NCI-H2227 treated with DMSO at 0.1 percent for 48 hours (cell line): ENCODE measurements around the gene ASB18.

Source experiments
- DNase-seq: peaks from one replicate; lab custom pipeline; 2025; lab: John Stamatoyannopoulos, UW

ASB18 gene

DNA sequence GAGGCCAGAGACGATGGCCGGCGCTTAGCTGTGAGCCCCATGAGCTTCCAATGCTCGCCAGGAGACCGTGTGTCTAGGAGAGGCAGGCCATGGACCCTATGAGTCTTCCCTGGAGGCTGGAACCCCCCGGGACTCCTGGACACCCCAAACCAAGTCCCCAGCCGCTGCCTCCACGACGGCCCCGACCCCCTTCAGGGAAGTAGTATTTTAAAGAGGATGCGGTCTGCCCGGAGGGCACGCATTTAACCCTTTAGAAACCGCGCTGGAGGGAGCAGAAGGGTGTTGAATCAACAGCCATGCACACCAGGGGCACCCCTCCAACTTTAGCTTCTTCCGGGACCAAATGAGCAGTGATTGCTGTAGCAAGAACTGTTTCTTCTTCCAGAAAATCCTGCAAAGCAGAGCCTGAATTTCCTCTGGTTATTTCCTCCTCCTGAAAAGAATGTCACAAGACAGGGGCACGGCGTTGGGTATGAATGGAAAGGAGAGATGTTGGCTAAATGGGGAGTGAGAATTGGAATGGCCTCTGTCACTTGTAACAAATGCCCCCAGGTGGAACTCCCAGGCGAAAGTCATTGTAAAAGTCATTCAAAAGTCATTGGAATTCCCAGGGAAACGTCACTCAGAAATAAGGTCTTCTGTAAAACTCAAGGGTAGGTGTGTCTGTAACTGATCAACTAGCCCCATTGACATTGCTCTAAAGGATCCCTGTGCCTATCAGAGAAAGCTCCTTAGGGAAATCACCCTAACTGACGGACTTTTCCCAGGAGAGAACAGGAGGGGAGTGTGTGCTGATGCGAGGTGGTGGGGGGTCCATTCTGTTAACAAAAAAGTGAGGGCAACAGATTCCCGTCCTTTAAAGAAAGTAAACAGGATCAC is 90.2 kb downstream of the ASB18 start:
- DNase-seq = no peak

DNA sequence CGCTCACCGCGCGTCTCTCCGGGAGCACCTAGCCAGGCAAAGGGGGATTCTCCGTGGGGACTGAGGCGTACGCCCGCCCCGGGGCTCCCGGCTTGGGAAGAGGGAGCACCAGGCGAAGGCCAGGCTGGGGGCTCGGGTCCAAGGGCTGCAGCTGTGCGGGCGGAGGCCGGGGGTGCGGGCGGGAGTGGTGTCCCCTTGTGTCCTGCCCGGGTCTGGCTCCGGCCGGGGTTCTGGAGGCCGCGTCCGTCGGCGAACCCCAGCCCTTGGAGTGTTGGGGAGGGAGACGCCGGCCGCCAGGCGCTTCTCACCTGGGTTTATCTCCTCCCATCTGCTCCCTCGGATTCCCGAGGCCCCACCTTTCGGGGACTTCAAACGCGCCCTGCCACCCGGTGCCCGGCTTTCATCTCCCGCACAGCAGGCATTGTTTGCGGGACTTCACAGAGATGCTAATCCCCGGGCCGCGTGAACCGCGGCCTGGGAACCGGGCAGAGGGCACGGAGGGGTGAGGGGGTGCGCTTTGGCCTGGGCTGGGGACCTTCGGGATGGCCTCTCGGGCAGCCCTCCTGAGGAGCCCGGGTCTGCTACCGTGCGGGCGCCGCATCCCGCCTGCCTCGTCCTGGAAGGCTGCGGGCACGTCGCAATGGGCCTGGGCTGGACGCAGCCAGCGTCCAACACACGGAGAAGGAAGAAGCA is 91.0 kb downstream of the ASB18 start:
- DNase-seq = no peak

DNA sequence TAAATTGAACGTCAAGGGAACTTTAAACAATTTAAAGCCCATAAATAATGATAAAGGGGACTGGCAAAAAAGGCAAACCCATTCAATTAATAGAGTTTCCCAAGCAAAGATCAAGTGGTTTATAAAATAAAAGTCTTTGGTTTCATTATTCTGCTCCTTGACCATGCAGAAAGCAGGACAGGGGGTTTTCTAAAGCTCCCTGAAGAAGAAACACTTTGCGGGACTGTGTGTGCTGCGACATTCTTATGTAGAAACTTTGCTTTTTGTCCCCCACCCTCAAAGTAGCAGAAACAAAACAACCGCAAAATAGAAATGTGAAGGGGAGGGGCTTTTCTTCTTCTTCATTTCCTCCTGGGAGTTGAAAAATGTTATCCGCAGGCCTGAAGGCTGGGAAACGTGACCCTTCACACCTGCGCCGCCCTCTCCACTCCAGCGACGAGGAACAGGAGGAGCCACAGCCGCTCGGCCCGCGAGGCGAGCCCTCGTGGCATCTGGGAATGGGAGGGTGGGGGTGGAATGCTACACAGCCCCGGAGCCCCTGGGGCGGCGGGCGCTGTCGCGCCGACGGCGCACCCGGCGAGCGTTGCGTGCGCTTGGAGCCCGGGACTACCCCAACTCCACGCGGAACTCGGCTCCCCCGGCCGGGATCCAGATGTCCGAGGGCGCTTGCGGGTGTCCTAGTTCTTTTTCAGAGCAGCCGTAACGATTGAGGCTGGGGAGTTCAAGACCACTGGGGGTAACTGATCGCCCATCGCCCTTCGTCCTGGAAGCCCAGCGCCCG is 91.8 kb downstream of the ASB18 start:
- DNase-seq = no peak

DNA sequence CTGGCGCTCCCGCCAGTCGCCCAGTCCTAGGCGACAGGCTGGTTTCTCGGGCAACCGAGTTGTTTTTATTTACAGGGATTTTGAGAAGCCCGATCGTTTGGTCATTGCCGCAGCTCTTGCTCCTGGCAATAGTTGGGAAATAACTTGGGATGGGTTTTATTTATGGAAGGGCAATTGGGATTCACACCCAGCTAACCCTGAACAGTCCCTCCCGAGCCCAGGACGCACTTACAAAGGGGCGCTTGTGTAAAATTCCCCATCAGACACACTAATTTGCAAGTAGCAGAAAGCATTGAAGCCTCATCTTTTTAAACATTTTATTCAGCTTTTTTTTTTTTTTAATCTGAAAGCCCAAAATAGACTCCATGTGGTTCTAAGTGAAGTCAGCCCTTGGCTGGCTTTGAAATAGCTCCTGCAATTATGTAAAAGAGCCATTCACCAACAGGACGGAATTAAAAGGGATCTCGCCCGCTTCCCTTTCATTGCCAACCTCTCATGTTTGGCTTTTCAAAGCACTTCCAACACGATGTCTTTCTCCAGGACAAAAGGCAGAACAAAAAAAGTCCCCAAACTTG is 92.4 kb downstream of the ASB18 start:
- no peak for DNase-seq

DNA sequence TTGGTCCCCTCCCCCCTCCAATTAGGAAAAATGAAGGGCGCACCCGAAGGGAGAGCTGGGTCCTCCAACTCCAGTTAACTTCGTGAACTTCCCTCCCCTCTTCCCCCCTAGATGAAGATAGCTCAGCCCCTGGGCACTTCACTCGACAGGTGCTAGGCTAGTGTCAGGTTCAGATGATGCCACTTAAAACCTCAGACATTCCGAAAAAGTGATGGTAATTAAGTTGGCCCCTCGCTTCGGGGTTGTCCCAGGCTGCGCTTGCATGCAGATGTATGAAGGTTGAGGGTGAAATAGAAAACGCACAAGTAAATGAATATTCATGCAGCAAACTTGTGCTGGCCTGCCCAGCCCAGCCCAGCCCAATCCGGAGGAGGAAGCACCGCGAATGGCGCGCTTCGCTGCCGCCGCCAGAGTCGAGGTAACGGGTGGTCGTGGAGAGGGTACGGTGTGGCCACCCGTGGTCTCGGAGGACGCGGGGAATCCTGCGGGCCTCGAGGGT is 93.0 kb downstream of the ASB18 start:
- no peak for DNase-seq

DNA sequence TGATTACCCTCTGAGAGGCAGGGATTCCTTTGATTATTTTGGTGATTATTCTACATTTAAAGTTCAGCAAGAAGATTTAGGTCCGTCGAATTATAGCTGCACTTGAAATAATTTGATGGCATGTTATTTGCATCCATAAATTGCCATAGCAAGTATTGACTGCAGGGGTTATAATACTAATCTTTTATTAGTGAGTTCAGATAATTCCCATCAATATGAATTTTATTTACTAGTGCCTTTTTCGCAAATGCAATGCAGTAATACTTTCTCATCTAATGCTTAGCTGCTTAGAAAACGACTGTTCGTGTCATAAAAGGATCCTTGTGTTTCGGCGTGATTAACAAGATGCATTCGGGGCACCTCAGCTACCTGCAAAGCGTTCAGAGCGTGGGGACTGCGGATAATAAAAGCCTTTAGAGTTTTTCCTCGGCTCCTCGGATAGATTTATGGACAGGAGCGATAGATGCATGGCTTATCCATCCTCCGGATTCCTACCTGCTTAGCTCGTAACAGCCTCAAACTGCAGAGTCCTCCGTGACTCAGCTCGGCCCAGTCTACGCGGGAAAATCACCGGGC is 93.5 kb downstream of the ASB18 start:
- DNase-seq = no peak

DNA sequence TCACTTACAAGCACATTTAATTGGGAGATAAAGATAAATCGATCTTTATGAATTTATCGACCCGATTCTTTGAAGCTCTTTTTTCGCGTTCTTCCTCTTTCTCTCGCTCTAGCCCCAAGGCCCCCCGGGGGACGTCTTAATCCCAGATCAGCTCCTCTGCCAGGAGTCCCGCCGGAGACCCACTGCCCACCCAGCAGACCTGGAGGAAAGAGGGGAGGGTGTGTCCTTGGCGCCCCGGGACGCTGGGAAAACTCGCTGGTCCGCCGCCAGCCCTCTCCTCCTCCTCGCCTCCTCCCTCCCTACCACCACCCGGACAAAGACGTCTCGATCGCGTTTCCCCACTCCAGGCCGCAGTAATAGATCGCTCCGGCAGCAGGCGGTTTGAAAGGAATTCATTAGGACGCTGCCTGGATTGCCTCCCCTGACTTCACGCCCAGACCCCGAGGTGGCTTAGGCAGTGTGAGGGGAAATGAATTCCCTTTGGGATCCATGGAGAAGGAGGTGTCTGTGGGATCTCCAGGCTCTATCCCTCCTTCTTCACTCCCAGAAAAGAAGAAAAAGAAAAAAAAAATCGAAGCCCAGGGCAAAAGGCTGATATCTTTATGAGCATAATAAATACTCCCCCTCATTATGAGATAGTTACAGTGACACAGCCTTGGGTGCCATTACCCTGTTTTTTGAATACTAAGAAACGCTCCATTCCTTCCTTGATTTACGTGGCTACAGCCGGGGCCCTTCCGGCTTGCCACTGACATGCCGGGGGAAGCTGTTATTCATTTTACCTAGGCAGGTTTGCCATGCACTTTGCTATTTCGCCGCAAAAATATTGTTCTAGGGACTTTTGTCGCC is 94.2 kb downstream of the ASB18 start:
- no peak for DNase-seq

DNA sequence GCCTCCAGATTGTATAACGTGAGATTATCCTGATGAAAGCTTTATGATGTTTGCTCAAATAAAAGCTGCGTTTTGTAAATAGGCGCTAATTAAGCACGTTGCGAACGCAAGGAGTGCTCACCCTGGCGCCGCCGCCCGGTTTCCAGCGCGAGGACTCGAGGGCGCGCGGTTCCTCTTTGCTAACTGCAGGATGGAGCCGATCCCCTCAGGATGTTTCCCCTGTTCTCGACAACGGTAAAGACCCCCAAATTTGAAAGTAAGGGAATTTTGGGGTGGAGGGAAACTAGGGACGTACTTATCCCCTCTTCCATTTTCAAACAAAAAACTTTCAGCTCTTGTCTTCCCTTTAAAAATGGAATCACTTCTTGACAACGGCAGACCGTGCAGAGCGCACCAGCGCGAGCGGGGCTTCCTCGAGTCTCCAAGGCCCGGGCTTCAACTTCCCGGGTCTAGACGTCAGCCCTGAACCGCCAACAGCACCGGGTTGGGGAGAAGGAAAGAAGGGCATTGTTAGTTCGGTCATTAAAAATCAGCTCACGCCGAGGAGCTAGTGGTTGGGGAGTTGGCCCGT is 95.0 kb downstream of the ASB18 start:
- DNase-seq = no peak

DNA sequence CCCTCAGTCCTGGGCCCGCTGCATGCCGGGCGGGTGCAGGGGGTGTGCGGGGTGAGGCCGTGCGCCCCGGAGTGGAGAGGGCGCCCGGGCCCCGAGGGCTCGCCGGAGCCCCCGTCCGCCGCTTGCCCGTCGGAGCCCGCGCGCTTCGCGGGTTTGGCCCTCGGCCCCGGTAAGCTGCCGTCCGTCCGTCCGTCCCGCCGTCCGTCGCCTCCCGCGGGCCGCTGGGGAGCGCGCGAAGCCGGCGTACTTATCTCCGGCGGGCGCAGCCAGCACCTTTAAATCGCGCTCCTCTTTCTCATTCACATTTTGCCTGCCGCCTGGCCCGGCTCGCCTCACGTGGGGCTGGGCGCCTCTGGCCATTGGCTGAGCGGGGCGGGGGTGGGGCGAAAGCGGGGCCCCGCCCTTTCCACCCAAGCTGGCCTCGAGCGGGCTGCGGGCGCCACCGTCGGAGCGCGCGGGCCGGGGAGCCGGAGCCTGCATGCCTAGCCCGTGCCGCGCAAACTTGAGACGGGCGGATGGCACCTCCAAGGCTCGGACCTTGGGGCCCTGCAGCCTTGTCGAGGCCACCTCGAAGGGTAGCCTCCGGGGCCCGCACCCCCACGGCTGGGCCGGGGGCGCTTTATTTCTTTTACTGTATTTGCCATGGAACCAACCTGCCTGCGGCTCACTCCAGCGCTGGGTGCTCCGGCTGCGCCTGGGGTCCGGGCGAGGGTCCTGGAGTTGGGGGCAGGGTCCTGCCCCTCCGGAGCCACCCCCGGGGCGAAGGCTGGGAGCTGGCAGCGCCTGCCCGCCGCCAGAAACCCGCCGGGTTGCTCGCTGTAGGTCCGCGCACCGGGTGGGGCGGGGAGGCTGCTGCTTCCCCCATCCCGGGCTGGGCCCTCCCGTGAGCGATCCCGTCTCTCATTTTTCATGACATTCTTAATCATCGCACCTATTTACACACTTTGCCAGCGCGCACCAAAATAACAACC is 95.8 kb downstream of the ASB18 start, which contains the start of gene GBX2:
GBX2 (minus strand) TSS at position 277 of the 971 bp plus-strand sequence. CDS start 415 bp downstream, outside the sequence.
- peak; percentile 71 for DNase-seq

DNA sequence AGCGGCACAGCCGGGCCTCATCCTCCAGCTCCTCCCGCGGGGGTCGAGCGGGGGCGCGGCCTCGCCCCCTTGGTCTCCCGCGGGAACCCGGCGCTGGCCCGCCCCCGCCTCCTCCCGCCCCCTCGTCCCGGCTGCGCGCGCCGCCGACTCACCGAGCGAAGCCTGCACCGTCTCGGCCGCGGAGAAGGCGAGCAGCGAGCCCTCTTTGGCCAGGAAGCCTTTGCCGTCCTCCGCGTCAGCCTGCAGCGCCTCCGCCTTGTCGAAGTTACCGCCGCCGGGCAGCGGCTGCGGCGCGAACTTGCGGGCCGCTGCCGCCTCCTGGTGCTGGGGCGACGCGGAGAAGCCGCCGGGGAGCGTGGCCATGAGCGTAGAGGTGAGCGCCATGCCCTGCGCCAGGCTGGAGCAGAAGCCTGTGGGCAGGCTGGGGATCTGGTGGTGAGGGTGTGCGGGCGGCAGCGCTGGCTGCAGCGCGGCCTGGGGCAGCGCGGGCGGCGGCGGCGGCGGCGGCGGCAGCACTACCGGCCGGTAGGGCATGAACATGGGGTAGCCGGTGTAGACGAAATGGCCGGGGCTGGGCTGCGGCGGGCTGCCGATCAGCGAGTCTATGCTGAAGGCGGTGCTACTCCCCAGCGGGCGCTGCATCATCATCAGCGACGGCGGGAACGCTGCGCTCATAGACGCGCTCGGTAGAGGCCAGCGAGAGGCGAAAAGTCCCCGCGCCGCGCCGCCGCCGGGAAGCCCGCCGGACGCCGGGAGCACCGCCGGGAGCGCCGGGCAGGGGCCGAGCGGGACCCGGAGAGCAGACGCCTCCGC is 96.7 kb downstream of the ASB18 start:
- DNase-seq = peak; percentile 44

DNA sequence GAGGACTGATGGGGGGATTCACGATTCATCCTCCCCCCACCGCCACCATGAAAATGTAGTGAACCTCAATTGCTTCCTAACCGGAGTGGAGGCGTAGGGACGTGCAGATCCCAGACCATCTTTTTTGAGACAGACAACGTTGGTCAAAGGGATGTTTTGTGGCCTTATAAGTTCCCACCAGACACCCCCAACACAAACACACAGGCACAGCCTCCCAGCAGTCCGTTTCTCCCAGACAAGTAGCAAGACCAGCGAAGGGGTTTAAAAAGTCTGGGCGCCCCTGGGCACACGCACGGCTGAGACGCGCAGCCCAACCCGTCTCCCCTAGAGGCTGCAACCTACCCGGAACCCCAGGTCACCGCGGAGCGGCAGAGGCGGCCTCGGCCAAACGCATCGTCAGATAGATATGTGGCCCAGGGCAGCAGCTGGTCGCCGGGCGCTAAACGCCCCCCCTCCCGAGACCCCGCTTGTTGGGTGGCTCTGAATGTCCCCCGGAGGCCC is 97.4 kb downstream of the ASB18 start:
- no peak for DNase-seq

DNA sequence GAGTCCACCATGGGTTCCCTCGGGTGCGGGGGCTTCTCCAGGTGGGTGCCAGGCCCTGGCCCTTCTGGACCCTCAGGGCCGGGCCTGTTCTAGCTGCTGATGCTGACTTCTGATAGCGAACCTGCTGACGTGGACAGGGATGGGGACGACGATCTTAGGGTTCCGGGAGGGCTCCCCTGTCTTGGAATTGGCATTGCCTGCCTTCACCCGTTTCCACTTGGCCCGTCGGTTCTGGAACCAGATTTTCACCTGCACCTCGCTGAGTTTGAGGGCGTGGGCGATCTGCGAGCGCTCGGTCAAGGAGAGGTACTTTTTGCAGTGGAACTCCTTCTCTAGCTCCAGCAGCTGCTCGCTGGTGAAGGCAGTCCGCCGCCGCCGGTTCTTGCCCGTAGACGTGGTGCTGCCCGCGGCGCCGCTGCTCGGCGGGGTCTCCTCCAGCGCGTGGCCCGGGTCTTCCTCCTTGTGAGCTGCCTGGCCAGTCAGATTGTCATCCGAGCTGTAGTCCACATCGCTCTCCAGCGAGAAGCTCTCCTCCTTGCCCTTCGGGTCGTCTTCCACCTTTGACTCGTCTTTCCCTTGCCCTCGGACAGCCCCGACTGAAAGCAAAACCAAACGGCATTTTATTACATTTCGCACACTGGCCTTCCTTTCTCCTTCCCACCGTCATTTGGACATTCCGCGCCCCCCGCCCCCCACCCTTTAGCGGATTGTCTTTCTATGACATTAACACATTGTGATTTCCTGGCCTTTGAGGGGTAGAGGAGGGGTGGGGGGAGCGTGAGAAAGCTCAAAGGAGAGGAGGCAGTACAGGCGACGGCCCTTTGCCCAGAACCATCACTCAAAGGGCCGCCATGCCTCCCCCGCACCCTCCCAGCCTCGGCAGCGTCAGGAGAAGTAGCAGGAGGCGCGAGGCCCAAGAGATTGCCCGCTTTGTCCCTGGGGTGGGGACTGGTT is 98.1 kb downstream of the ASB18 start:
- DNase-seq = no peak

DNA sequence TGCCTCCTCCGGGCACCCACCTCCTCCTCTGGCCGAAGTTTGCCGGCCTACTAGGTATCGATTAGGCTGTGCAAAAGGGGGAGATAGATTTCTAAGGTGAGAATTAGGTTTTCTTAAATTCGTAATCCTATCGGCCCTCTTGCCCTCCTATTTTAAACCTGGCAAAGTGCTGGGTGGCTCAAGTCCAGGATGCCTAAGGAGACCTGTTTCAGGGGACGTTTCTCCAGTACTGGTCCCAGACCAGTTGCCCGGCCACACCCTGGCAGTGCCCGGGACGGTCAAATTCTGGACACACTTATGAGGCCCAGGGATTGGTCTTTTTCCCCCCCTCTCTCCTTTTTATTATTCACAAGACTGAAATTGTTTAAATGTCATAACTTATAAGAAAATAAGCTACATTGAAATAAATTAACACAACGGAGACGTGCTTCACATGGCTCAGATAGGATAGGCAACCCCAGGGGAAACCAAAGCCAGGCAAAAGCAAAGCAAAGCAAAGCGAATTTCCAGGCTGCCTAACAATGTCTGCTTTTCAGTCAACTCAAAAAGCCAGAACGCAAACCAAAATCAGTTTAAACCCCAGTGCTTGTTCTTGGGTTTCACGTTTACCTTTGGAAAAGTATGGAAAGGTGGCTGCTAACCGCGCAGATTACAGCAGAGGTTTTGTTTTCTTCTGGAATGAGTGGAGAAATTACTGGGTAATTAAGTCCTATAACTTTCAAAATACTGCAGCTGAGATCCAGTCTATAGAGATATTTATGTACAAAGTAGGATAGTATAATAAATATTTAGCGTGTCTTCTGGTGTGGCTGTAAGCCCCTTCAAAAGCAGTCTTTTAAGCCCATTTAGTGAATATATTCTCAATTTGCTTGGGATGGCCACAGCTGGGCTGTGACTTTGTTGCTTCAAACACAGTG is 99.0 kb downstream of the ASB18 start:
- DNase-seq = no peak

DNA sequence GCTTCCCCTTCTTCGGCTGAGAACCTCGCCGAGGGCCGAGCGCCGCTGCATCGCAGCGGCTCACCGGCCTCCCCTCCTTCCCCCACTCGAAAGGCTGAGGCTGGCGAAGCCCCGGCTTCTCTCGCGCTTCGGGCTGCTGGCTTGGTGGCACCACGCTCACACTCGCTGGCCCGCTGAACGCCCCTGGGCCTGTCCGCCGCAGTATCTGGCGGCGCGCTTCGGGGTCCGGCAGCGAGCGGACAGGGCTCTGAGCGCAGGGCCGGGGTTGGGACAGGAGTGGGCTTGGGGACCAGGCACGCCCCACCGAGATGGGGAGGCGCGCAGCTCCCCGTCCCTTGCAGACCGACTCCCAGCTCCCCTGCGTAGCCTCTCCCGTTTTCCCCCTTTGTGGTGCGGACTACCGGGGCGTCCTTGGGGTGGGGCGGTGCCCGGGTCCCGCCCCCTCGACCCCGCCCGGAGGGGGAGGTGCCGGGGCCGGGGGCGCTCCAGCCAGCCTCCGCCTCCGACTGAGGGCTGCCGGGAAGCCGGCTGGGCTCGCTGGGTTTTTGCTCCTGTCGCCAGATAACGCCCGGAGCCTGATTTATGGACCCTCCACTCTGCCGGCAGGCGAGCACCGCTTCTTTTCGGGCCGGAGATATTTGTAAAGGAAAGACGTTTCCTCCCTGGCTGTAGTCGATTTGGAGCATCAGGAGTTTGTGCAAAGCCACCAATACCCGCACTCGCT is 99.8 kb downstream of the ASB18 start:
- DNase-seq = no peak
